ENCODE measurements around the gene GADD45B.
"Not testable (repeated sequence)": the region's sequence is repeated elsewhere in the genome, so short reads cannot be mapped to it uniquely, and the experiment has no call there.

The GADD45B gene

DNA sequence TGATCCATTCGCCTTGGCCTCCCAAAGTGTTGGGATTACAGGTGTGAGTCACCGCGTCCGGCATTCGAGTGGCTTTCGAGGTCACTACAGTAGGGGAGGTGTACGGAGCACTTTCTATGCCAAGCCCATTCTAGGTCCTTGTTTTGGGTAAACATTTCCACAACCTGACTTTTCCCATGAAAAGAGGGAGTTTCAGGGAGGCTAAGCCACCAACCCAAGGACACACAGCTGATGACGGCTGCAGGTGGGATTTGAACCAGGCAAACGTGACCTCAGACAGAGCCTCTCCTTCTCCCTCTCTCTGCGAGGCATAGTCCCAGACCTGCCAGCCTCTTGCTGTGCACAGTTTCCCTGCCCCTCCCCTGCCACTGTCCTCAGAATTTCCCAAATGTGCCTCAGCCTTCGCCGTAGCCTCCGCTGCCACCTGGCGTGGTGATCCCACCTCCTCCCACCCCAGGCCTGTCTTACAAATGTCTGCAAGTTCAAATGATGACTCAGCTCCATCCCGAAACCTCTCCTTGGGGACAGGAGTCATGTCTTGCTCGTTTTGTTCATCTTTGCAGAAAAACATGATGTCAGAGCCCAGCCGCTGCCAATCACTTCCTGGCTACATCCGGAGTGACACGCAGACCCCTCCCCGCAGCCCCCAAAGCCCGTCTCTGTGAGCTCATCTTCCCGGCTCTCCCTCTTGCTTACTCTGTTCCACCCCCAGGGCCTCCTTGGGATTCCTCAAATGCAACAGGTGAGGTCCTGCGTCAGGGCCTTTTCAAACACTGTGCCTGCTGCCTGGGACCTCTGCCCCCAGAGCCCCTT lies 6.6 kb upstream of the GADD45B start:
- DNase-seq (ENCODE audit: low spot score) = no peak

DNA sequence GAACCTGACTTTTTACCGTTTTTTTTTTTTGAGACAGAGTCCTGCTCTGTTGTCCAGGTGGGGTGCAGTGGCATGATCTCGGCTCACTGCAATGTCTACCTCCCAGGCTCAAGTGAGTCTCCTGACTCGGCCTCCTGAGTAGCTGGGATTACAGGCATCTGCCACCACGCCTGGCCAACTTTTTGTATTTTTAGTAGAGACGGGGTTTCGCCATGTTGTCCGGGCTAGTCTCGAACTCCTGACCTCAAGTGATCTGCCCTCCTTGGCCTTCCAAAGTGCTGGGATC lies 6.1 kb upstream of the GADD45B start:
- DNase-seq (ENCODE audit: low spot score) = not testable (repeated sequence)

DNA sequence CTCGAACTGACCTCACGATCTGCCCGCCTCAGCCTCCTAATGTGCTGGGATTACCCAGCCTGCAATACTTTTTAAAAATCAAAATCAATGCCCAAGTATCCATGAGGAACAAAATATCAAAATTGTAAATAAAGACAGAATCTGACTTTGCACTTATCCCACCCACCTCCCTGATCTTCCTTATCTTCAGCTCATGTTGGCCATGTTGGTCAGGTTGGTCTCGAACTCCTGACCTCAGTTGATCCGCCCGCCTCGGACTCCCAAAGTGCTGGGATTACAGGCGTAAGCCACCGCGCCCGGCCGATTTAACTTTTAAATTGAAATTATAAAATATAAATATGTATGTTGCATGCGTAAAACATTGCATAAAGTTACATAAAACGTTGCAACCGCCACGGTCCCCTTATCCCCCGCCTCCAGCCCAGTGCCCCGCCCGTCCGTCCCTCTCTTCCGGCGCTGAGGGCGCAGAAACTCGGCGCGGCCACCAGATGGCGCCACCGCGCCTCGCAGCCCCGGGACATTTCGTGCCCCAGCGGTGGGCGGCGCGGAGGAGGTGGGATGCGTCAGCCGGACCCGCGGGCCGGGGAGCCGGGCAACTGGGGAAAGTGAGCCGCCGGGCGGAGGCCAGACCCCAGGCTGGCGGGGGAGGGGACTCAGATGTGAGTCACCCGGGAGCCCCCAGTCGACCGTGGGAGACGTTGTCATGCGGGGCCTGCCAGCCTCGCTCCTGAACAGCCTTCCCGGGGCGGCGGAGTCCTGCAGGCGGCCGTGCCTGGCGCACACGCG lies 1.5 kb upstream of the GADD45B start:
- DNase-seq (ENCODE audit: low spot score) = peak; percentile 75

DNA sequence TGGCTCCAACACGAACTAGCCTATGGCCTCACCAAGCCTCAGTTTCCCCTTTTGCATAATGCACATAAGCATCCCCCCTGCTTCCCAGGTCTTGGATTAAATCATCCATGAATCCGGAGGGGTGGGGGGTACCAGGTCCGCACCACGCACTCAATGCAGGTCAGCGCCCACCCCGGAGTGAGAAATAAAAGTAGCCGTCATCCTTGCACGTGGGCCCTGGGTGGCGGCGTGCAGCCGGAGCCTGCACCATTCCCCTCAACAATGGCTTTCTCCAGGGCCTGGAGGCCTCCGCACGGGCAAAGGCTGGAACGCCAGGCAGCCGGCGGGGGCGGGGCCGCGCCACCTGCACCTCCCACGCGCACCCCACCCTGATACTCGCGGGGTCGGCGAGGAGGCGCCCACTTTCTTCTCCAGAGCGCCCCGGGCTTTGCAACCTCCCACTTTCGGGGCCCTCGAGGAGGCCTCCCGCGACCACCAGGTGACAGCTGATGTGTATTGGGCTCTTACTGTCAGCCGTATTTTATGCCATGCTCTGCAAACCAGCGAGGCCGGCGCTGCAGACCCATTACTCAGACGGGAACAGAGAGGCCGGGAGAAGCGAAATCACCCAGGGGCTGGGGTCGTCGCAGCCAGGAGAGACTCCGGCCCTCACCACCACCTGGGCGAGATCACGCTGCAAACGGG lies 767 bp upstream of the GADD45B start:
- DNase-seq (ENCODE audit: low spot score) = peak; percentile 63

DNA sequence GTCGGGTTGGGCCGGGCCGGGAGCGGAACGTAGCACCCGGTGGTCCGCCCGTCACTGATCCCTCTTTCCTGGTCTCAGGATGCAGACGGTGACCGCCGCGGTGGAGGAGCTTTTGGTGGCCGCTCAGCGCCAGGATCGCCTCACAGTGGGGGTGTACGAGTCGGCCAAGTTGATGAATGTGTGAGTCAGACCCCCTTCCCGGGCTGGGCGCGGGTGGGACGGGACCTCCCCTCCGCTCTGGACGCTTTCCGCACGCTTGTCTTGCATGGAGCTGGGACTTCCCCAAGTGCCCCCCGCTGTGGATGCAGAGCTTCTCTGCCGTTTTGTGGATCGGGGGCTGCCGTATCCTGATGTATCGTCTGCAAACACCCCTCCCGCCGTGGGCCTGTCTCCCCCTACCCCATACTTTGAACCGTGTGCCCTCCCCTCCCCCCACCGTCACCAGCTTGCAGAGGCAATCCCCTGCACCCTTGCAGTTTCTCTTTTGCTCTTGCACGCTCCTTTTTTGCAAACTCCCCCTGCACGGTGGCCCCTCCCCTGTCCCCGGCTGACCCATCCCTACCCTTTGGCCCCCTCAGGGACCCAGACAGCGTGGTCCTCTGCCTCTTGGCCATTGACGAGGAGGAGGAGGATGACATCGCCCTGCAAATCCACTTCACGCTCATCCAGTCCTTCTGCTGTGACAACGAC lies 669 bp downstream of the GADD45B start:
- peak; percentile 50 for DNase-seq (ENCODE audit: low spot score)

DNA sequence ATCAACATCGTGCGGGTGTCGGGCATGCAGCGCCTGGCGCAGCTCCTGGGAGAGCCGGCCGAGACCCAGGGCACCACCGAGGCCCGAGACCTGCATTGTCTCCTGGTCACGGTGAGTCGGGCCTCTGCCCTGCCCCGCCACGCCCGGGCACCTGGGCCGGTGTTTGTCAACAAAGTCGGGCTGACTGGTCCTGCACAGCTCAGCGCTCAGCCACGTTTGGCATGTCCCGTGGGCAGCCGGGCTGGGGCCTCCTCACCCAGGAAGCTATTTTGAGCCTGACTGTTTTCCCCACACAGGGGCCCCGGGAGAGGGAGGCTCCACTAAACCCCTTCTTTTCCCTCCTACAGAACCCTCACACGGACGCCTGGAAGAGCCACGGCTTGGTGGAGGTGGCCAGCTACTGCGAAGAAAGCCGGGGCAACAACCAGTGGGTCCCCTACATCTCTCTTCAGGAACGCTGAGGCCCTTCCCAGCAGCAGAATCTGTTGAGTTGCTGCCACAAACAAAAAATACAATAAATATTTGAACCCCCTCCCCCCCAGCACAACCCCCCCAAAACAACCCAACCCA lies 1.3 kb downstream of the GADD45B start:
- DNase-seq (ENCODE audit: low spot score) = no peak

DNA sequence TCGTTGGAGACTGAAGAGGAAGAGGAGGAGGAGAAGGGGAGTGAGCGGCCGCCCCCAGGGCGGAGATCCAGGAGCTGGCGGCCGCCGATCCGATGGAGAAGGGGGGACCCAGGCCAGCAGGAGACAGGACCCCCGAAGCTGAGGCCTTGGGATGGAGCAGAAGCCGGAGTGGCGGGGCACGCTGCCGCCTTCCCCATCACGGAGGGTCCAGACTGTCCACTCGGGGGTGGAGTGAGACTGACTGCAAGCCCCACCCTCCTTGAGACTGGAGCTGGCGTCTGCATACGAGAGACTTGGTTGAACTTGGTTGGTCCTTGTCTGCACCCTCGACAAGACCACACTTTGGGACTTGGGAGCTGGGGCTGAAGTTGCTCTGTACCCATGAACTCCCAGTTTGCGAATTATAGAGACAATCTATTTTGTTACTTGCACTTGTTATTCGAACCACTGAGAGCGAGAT lies 1.8 kb downstream of the GADD45B start:
- peak; percentile 53 for DNase-seq (ENCODE audit: low spot score)

DNA sequence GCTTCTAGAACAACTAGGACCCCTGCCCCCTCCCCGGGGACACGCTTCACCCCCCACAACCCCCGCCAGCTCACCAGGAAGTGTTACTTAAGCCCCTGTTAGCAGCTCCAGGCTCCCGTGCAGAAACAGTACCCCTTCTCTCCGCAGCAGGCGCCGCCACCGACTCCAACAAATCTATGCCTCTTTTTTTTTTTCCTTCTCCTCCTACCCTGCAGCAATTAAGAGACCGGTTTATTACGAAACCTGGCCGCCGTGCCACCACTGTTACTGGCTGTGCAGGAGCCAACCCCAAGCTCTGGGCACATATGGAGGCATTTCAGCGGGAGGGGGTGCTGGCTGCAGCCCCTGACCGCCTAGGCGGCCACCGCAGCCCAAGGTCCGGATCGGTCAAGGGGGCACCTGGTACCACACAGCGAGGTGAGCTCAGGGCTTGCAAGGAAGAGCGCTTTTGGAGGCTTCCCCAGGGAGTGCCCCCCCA lies 2.4 kb downstream of the GADD45B start:
- DNase-seq (ENCODE audit: low spot score) = peak; percentile 64

DNA sequence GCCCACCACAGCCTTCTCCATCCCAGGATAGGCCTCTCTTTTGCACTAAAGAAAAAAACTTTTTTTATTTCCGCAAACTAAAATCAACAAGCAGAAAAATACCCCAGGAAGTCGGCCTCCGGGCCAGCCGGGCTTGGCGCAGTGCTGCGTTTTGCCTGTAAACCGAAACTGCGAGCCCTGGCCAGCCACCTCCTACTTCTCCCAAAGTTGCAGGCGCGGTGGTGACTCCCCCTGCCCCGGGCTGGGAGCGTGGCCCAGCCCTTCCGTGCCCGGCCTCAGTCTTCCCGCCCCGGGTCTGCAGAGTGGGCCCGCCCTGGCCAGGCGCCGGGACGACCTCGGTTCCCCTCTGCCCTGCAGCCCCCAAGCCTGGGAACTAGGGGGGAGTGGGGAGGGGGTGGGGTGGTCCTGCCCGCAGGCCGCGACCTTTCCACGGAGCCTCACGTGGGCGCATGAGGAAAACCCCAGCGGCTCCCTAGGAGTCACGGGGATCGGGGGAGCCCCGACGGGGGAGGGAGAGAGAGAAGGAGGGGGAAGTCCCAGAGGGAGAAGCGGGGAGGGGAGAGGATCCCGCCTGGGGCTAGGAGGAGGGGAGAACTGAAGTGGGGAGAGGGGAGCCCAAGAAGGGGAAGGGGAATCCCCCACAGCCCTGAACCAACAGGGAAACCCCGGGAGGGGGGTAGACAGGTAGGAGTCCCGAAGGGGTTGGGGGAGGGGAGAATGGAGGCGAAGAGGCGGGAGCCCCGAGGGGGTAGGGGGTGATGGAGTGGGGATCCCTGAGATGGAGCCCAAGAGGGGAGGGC lies 3.0 kb downstream of the GADD45B start:
- DNase-seq (ENCODE audit: low spot score) = no peak

DNA sequence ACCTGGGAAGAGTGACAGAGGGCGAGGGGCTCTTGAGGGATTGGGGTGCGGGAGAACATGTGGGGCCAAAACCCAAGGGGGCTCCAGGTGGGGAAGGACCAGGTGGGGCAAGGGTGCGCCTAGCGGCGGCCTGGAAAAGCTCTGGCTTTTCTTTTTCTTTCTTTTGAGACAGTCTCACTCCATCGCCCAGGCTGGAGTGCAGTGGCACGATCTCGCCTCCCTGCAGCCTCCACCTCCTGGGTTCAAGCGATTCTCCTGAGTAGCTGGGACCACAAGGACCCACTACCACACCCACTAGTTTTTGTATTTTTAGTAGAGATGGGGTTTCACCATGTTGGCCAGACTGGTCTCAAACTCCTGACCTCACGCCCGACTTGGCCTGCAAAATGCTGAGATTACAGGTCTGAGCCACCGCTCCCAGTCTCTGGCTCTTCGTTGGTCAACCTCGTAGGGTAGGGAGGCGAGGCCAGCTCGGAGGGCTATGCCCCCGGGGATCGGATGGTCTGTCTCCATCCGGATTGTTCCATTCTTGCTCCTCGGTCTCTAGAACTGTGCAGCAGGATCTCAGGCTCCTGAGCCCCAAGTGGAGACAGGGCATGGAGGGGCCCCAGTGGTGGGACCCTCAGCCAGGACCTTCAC lies 3.7 kb downstream of the GADD45B start:
- DNase-seq (ENCODE audit: low spot score) = no peak

DNA sequence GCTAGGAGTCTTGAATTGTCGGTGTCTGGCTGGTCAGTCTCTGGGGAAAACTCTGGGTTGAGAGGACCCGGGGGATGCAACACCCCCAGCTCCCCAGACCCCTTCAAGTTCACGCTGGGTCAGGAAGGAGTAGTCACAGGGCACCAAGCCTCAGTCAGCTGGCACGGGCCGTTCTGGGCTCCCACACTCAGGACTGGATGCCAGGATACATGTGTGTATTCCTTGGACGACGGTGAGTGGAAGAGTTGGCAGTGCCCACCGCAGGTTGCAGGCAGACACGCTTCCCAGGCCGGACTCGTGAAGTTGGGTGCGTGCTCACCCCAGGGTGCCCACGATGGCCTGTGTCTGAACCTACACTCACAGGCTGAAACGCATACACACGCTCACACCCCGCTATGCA lies 5.5 kb downstream of the GADD45B start:
- no peak for DNase-seq (ENCODE audit: low spot score)

DNA sequence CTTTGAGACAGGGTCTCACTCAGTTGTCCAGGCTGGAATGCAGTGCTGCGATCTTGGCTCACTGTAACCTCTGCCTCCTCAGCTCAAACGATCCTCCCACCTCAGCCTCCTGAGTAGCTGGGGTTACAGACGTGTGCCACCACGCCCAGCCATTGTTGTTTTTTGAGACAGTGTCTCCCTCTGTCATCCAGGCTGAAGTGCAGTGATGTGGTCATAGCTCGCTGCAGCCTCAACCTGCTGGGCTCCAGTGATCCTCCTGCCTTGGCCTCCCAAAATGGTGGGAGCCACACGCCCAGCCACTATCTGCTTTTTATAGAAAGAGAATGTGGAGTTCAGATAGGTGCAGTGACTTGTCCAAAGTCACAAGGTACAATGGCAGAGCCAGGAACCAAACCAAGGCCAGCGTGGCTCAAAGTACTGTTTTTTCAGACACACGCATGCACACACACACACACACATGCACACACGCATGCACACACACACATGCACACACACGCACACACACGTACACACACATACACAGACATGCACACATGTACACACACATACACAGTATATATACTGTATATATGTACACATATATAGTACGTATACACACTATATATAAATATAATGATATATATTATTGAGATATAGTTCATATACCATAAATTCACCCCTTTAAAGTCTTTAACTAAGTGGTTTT lies 6.6 kb downstream of the GADD45B start:
- DNase-seq (ENCODE audit: low spot score) = no peak

DNA sequence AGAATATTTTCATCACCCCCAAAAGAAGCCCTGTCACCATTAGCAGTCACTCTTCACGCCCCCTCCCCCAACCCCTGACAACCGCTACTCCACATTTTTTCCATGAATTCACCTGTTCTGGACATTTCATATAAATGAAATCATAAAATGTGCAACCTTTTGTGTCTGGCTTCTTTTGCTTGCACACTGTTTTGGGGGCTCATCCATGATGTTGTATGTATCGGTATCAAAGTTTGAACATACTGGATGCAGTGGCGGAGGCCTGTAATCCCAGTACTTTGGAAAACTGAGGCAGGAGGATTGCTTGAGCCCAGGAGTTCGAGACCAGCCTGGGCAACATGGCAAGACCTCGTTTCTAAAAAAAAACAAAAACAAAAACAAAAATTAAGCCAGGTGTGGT lies 7.2 kb downstream of the GADD45B start:
- no peak for DNase-seq (ENCODE audit: low spot score)

DNA sequence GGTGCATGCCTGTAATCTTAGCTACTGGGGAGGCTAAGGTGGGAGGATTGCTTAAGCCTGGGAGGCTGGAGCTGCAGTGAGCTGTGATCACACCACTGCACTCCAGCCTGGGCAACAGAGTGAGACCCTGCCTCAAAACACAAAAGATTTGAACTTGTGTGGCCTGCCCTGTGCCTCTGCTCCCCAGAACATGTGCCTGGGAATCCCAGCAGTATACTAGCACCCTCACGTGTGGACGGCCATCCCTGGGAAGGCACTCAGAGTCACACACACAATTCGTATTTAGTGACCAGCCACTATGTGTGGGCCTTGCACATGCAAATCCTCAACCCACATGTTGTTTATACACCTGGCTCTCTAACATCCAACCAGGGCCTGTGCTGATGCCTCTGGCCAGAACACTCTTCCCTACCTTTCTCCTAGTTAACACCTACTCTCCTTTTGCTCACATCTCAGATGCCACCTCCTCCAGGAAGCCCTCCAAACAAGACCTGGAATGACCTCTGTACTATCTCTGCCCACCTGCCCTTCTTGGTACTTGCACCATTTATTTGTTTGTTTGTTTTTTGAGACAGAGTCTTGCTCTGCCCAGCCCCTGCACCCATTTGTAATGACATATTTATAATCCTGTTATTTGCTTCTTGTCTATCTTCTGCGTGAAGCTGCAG lies 7.7 kb downstream of the GADD45B start:
- no peak for DNase-seq (ENCODE audit: low spot score)

DNA sequence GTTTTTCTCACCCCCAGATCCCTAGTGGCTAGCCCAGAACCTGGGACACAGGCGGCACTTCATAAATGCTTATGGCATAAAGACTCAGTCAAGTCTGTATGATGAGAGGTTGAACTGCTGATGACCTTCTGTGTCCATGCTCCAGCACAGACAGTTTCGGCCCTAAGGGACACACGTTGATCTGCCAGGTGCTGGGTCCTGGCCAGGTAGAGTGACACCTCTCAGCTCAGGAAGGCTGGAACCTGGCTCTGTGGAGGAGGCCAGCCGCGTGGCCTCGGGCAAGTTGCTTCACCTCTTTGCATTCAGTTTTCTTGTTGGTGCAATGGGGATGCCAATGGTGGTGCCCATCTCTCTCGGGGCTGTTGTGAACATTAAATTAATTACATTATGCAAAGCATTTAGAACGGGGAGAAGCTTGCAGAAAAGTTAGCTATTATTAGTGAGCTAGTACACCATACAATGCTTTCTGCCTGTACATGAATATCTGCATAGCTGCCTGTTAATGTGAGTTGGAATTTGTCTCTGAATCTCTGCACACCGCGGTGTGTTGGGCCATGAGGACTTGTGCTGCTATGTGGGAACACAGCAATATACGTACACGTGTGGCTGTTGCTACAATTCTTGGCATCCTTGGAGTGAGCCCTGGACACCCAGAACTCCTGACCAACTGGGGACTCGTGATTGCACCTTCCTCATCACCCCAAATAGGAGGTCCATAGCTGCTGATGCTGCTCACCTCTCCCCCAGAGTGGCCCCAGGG lies 8.4 kb downstream of the GADD45B start:
- DNase-seq (ENCODE audit: low spot score) = no peak

DNA sequence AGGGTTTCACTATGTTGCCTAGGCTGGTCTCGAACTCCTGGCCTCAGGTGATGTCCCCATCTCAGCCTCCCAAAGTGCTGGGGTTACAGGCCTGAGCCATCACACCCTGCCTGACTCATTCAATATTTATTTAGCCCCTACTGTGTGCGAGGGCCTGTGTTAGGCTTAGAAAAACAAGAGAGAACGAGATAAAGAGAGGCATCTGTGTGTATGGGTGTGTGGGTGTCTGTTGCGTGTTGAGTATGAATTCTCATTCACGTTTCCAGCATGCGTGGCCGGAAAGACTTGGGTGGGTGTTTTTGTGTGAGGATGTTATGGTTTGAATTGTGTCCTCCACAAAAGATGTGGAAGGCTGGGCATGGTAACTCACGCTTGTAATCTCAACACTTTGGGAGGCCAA lies 9.5 kb downstream of the GADD45B start:
- no peak for DNase-seq (ENCODE audit: low spot score)

DNA sequence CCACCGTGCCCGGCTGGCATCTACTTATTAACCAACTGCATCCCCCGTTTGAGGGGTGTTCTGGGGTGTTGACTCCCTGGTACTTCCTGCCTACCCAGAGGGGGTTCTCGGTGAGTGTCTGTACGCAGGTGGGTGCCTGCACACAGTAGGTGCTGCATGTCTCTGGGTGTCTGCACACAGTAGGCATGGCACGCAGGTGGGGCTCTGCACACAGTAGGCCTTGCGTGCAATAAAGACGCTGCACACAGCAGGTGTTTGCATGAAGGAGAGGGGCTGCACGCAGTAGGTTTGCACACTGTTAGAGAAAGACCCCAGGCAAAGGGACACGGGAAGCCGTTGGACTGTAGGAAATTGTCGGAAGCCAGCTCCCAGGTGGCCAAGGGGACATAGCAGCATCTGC lies 11.2 kb downstream of the GADD45B start:
- no peak for DNase-seq (ENCODE audit: low spot score)

DNA sequence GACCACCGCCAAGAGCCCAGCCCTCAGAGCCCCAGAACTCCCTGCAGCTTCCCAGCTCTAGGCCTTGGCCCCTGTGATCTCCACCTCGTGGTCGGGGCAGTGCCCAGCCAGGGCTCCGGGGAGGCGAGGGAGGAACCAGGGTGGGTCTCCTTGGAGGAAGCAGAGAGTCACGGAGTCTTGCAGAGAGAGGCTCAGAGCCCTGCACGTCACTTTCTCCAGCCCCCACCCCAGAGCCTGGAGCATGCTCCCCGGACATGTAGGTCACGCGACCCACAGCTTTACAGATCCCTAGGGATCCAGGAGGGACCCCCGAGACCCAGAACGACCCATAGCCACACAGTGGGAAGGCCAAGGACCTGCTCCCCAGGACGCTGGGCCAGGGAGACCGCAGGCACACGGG lies 11.9 kb downstream of the GADD45B start:
- no peak for DNase-seq (ENCODE audit: low spot score)
